BLaER1 (cell line): ENCODE data around the gene ZBTB25.

Experiments
- H3K27ac ChIP-seq: shearing (Covaris generic); formaldehyde crosslinking; 2 replicates; pipeline ENCODE4 v1.8.1; 2022
- H3K27me3 ChIP-seq: shearing (Covaris generic); formaldehyde crosslinking; 2 replicates; pipeline ENCODE4 v1.8.1; 2022
- H3K36me3 ChIP-seq: shearing (Covaris generic); formaldehyde crosslinking; 2 replicates; pipeline ENCODE4 v1.8.1; 2022
- H3K4me1 ChIP-seq: shearing (Covaris generic); formaldehyde crosslinking; 2 replicates; pipeline ENCODE4 v1.8.1; 2022
- H3K4me2 ChIP-seq: shearing (Covaris generic); formaldehyde crosslinking; 2 replicates; pipeline ENCODE4 v1.8.1; 2022
- H3K4me3 ChIP-seq: shearing (Covaris generic); formaldehyde crosslinking; 2 replicates; pipeline ENCODE4 v1.8.1; 2022
- H3K9ac ChIP-seq: shearing (Covaris generic); formaldehyde crosslinking; 2 replicates; pipeline ENCODE4 v1.8.1; 2022
- H3K9me3 ChIP-seq: shearing (Covaris generic); formaldehyde crosslinking; 2 replicates; pipeline ENCODE4 v1.8.1; 2022
- H4K20me1 ChIP-seq: shearing (Covaris generic); formaldehyde crosslinking; 2 replicates; pipeline ENCODE4 v1.8.1; 2022
- Cebpa-rat ChIP-seq: shearing (Covaris generic); IDR thresholded peaks from 2 replicates; pipeline ENCODE4 v1.8.1; 2022

The ZBTB25 gene

DNA sequence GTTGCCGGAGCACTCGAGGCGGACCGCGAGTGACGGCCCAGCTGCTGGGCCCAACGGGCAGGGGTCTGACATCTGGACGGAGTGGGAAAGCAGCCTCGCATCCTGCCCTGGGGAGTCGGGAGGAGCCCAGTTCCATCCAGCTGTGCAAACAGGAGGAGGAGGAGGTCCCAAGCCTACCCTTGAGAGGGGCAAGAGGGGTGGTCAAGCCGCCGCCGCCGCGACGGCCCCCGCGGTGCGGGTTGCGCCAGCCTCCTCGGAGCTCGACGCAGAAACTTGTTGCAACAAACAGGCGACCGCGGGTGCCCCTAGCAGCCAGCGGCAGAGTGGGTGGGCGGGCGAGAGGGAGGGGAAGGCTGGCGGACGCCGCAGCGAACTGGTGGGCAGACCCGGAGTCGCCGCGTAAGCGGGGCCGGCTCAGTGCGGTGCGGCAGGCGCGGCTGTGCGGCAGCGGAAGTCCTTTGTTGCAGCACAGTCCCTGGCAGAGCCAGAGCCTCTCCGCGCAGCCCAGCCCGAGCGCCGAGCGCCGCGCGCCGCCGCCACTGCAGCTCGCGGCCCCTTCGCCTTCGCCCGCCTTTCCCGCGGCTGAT, 765 bp upstream of the ZBTB25 start, which contains the start of gene ZBTB1:
Gene ZBTB1, plus strand, starts transcription at position 461 of the 587 bp plus-strand sequence. CDS start 16,735 bp downstream, outside the sequence.
- Histone ChIP-seq H3K27ac (peak within 1 kb of the TSS; percentile 100), H4K20me1 (peaks cover 57% of the 10 kb centered on the region), H3K36me3 (no peaks in the 10 kb centered on the region), H3K9me3 (no peaks in the 10 kb centered on the region), H3K9ac (peak within 1 kb of the TSS; percentile 100), H3K27me3 (no peaks in the 10 kb centered on the region), H3K4me1 (peaks cover 70% of the 10 kb centered on the region), H3K4me2 (peak within 1 kb of the TSS; percentile 94), H3K4me3 (peak within 1 kb of the TSS; percentile 94)
- peak; percentile 24; the same call in 1 of the 2 replicates for TF ChIP-seq Cebpa-rat

DNA sequence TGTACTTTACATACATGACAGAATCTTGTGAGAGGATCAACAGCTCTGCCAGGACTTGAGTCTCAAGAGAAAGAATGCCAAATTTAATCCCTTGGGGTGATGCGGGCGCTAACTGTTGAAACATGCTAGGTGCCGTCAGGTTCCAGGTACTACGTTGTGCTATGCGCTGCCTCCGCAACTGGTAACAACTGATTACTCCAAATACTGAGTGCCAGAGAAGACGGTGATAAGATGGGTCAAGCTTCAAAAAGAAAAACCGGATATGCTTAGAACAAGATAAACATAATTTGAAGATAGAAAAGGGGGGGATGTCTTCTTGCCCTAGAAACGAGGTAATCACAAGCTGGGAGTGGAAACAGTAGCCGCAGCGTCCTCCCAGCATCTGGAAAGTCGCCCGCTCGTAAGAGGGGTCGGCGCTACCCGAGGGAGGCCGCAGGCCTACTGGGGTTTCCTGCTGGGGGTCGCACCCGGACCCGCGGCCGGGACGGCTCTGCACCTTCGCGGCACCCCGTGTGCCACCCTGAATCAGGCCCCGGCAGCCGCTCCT, 678 bp downstream of the ZBTB25 start:
- TF ChIP-seq Cebpa-rat, result no peak
- peaks cover 43% of the 10 kb centered on the region for H4K20me1 ChIP-seq
- peak overlapping the region; percentile 100 for H3K9ac ChIP-seq
- H3K4me2 ChIP-seq, result peak overlapping the region; percentile 94
- no peaks in the 10 kb centered on the region for H3K9me3 ChIP-seq
- peaks cover 11% of the 10 kb centered on the region; the same call in 1 of the 2 replicates for H3K36me3 ChIP-seq
- no peaks in the 10 kb centered on the region for H3K27me3 ChIP-seq
- H3K27ac ChIP-seq, result peak overlapping the region; percentile 100
- H3K4me3 ChIP-seq, result peak overlapping the region; percentile 94
- H3K4me1 ChIP-seq, result peaks cover 60% of the 10 kb centered on the region

- Histone ChIP-seq H3K4me1 (peaks cover 55% of the 10 kb centered on the region), H3K36me3 (peaks cover 11% of the 10 kb centered on the region; the same call in 1 of the 2 replicates), H3K9me3 (no peaks in the 10 kb centered on the region), H4K20me1 (peaks cover 38% of the 10 kb centered on the region), H3K4me2 (peak overlapping the region; percentile 94), H3K9ac (peak overlapping the region; percentile 100), H3K4me3 (peak overlapping the region; percentile 94), H3K27ac (peak overlapping the region; percentile 100), H3K27me3 (no peaks in the 10 kb centered on the region)
- TF ChIP-seq Cebpa-rat, result no peak
Measured at GRCh38 chr14:64502456-64502855, 1.2 kb downstream of the ZBTB25 start.

DNA sequence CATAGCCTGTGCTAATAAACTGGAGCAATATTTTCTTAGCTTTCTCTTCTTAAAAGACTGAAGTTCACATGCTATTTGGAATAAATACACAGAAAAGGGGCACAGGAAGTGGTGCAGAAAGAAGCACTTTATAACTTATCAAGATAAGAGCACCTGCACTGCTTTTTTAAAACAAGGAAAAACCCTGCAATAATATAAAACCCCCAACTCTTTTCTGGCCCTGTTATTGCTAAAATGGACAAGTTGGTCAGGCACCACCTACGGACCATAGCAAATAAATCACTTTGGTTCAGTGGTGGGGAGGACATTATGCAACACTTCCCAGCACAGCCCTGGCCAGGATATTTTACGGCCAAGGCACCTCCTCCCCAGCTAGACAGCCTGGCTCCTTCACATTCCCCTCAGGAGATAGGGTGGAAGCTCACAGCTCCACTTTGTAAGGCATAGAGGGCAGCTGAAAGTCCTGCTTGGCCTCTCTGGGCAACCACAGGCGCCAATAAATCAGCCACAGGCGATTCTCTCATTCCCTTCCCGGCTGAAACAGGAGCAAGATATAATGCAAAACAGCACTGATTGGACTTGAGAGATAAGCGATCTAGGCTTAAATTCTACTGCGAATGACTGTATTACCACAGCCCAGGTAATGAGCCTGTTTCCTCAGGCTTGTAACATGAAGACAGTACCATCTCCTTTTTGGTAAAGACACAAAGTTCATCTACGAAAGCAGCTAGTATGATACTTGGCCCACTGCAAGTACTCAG, 2.0 kb downstream of the ZBTB25 start:
- H4K20me1 ChIP-seq, result peaks cover 29% of the 10 kb centered on the region
- peak overlapping the region; percentile 28 for H3K27ac ChIP-seq

GRCh38 chr14:64500088-64500487, 3.5 kb downstream of the ZBTB25 start:
- H3K4me3 ChIP-seq, result no peak overlapping the region
- peaks cover 22% of the 10 kb centered on the region for H3K36me3 ChIP-seq
- H3K27ac ChIP-seq, result no peak overlapping the region
- peak overlapping the region; percentile 94 for H3K4me2 ChIP-seq
- H3K4me1 ChIP-seq, result peaks cover 36% of the 10 kb centered on the region
- peaks cover 17% of the 10 kb centered on the region for H4K20me1 ChIP-seq
- H3K9me3 ChIP-seq, result no peaks in the 10 kb centered on the region
- no peak overlapping the region for H3K9ac ChIP-seq
- no peaks in the 10 kb centered on the region for H3K27me3 ChIP-seq
- TF ChIP-seq Cebpa-rat, result no peak

More for the DNA sequence above, 2.0 kb downstream of the ZBTB25 start:
- H3K4me3 ChIP-seq, result peak overlapping the region; percentile 94
- peaks cover 46% of the 10 kb centered on the region for H3K4me1 ChIP-seq
- H3K36me3 ChIP-seq, result peaks cover 11% of the 10 kb centered on the region; the same call in 1 of the 2 replicates
- H3K4me2 ChIP-seq, result peak overlapping the region; percentile 94
- H3K9ac ChIP-seq, result peak overlapping the region; percentile 100
- H3K27me3 ChIP-seq, result no peaks in the 10 kb centered on the region
- H3K9me3 ChIP-seq, result no peaks in the 10 kb centered on the region
- TF ChIP-seq Cebpa-rat, result no peak

DNA sequence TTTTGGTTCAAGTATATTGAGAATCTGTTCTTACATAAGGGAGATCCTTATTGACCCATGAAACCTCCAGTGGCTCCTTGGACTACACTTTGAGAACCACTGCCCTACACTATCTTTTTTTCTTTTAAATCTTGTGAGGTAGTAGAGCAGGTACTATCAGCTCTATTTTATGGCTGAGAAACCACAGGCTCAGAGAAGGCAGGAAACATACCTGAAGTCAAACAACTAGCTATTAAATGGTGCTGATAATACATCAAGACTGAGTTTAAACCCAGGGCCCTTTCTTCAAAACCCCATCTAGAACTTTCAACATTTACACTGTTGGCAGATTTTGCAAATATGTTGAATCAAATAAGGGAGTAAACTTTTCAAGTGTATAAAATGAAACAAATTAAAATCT, 6.9 kb downstream of the ZBTB25 start:
- no peak overlapping the region for H3K9ac ChIP-seq
- peaks cover 30% of the 10 kb centered on the region for H4K20me1 ChIP-seq
- no peaks in the 10 kb centered on the region for H3K9me3 ChIP-seq
- H3K36me3 ChIP-seq, result peaks cover 40% of the 10 kb centered on the region
- peaks cover 27% of the 10 kb centered on the region for H3K4me1 ChIP-seq
- no peak overlapping the region for H3K4me3 ChIP-seq
- no peak overlapping the region for H3K27ac ChIP-seq
- no peak overlapping the region for H3K4me2 ChIP-seq
- H3K27me3 ChIP-seq, result no peaks in the 10 kb centered on the region
- TF ChIP-seq Cebpa-rat, result no peak

- Histone ChIP-seq H4K20me1 (peaks cover 35% of the 10 kb centered on the region; the same call in 1 of the 2 replicates), H3K27ac (no peak overlapping the region)
- TF ChIP-seq Cebpa-rat, result no peak
Measured at GRCh38 chr14:64495252-64495651, 8.4 kb downstream of the ZBTB25 start.

DNA sequence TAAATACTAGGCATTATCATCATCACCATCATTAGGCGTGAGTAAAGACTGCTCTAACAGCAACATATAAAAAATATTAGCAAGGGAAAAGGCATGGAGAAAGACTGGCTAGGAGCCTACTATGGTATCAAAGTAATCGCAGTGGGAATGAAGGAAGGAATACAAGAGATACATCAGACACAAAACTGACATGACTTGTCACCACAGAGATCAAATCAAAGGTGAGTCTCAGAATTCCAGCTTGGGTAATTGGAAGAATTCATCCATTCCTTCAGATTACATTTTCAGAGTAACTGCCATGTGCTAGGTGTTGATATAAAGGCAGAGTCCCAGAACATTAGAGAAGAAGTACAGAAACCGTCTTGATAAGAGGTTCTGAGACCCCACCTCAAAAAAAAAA, 10.2 kb downstream of the ZBTB25 start:
- TF ChIP-seq Cebpa-rat, result no peak
- Histone ChIP-seq H3K4me2 (no peak overlapping the region), H3K4me3 (no peak overlapping the region), H3K9me3 (no peaks in the 10 kb centered on the region), H3K4me1 (peaks cover 14% of the 10 kb centered on the region), H3K27ac (no peak overlapping the region), H3K36me3 (peaks cover 66% of the 10 kb centered on the region), H3K27me3 (no peaks in the 10 kb centered on the region), H3K9ac (no peak overlapping the region), H4K20me1 (peaks cover 35% of the 10 kb centered on the region; the same call in 1 of the 2 replicates)

More at GRCh38 chr14:64495252-64495651, 8.4 kb downstream of the ZBTB25 start:
- peaks cover 22% of the 10 kb centered on the region for H3K4me1 ChIP-seq
- no peak overlapping the region for H3K4me3 ChIP-seq
- no peaks in the 10 kb centered on the region for H3K27me3 ChIP-seq
- H3K9me3 ChIP-seq, result no peaks in the 10 kb centered on the region
- no peak overlapping the region for H3K4me2 ChIP-seq
- no peak overlapping the region for H3K9ac ChIP-seq
- H3K36me3 ChIP-seq, result peaks cover 55% of the 10 kb centered on the region

- Histone ChIP-seq H3K27me3 (no peaks in the 10 kb centered on the region), H3K36me3 (peaks cover 79% of the 10 kb centered on the region)
Measured at GRCh38 chr14:64491637-64492036, 12.0 kb downstream of the ZBTB25 start.

More at GRCh38 chr14:64491637-64492036, 12.0 kb downstream of the ZBTB25 start:
- H3K4me2 ChIP-seq, result no peak overlapping the region
- no peak for TF ChIP-seq Cebpa-rat
- H3K4me1 ChIP-seq, result peaks cover 10% of the 10 kb centered on the region
- peaks cover 41% of the 10 kb centered on the region; the same call in 1 of the 2 replicates for H4K20me1 ChIP-seq
- H3K27ac ChIP-seq, result no peak overlapping the region
- H3K9ac ChIP-seq, result no peak overlapping the region
- no peak overlapping the region for H3K4me3 ChIP-seq
- no peaks in the 10 kb centered on the region for H3K9me3 ChIP-seq
